CD4-positive, CD25-positive, alpha-beta regulatory T cell (primary cell): ENCODE measurements around the gene ANKRD11. TPM values are rescaled to one million over a fixed set of nuclear protein-coding genes. Genes with fewer than 3 reads are reported as not detected.

ENCODE experiments used
- ATAC-seq, 2 donors: fragments of 150-1000 bp; cut with Tn5 transposase; one replicate each; pipeline ENCODE4 v1.10.0; 2021; ENCODE audit warnings: low read depth in 2 of 2, moderate number of reproducible peaks in 2 of 2, moderate library complexity in 1 of 2
- DNase-seq, 3 donors: peaks; one replicate each; pipeline versions ENCODE4 v3.0.0 to v3.0.0-alpha.2; 2012 to 2022; ENCODE audit warnings: mixed read lengths in 1 of 3
- H3K27ac ChIP-seq: one replicate; pipeline ENCODE4 v1.7.0; 2013; ENCODE audit warnings: mild to moderate bottlenecking, low read length; ENCODE audit not compliant: insufficient read depth, poor library complexity, severe bottlenecking
- H3K27me3 ChIP-seq: one replicate; pipeline ENCODE4 v1.7.0; 2013; ENCODE audit warnings: low read length; ENCODE audit not compliant: control insufficient read depth, insufficient read depth
- H3K36me3 ChIP-seq: one replicate; pipeline ENCODE4 v1.7.0; 2013; ENCODE audit warnings: mild to moderate bottlenecking, low read length, moderate library complexity; ENCODE audit not compliant: control insufficient read depth, insufficient read depth
- H3K4me1 ChIP-seq: 2 replicates; pipeline ENCODE4 v1.7.0; 2013; ENCODE audit warnings: mild to moderate bottlenecking, low read length; ENCODE audit not compliant: insufficient read depth, control insufficient read depth, poor library complexity, severe bottlenecking
- H3K4me3 ChIP-seq: one replicate; pipeline ENCODE4 v1.7.0; 2013; ENCODE audit warnings: low read depth, mild to moderate bottlenecking, low read length, moderate library complexity
- H3K9me3 ChIP-seq, 2 experiments: 1 replicate in 1 of 2; 2 replicates in 1 of 2; pipeline ENCODE4 v1.7.0; 2013; ENCODE audit warnings: low read length in 2 of 2, mild to moderate bottlenecking in 1 of 2, moderate library complexity in 1 of 2; ENCODE audit not compliant: control insufficient read depth in 2 of 2
- H3K27ac Mint-ChIP-seq, 3 donors: one replicate each; pipeline ENCODE4 v1.8.0; 2020 to 2022; ENCODE audit warnings: mild to moderate bottlenecking in 3 of 3, mixed read lengths in 3 of 3, moderate library complexity in 2 of 3
- H3K27me3 Mint-ChIP-seq: one replicate; pipeline ENCODE4 v1.8.0; 2022; ENCODE audit warnings: mild to moderate bottlenecking, mixed read lengths
- H3K36me3 Mint-ChIP-seq: one replicate; pipeline ENCODE4 v1.8.0; 2020; ENCODE audit warnings: mixed read lengths
- H3K4me1 Mint-ChIP-seq, 4 donors: one replicate each; pipeline ENCODE4 v1.8.0; 2020 to 2022; ENCODE audit warnings: mixed read lengths in 4 of 4, mild to moderate bottlenecking in 1 of 4
- H3K4me3 Mint-ChIP-seq, 4 donors: one replicate each; pipeline ENCODE4 v1.8.0; 2020 to 2022; ENCODE audit warnings: mild to moderate bottlenecking in 4 of 4, mixed read lengths in 4 of 4, moderate library complexity in 3 of 4
- H3K9me3 Mint-ChIP-seq, 7 donors: one replicate each; pipeline ENCODE4 v1.8.0; 2020 to 2022; ENCODE audit warnings: mixed read lengths in 7 of 7, mild to moderate bottlenecking in 3 of 7, moderate library complexity in 2 of 7
- polyA plus RNA-seq, 4 donors: library from polyadenylated mRNA; unstranded; fragments of 300-500 nt; fragmentation: Illumina TruSeq; gene quantifications; one replicate each; pipeline ENCODE4 v1.2.3, GENCODE V29; 2021
- total RNA-seq: library from RNA; stranded (reverse); gene quantifications from one replicate; pipeline ENCODE4 v1.2.3, GENCODE V29; 2022

Gene ANKRD11
- total and polyA plus RNA-seq, 5 donors from 2014 or later: 8.7 to 323 (median 18.6) TPM

DNA sequence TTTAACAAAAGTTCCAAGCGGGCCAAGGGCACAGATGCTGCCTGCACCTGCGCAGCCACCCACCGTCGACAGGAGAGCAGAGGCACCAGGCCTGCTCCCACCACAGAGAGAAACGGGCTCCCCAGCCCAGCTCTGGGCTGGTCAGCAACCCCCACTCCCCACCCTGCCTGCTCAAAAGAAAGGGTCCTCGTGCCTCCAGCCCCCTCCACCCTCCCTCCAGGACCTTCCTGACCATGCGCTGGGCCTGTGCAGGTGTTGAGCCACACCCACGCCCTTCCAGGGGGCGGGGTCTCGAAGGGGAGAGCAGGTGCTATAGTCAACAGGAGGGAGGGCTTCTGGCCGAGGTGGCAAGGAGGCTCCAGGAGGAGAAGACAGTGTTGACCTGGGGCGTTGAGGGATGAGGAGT lies 247.6 kb downstream of the ANKRD11 start:
- no peak for DNase-seq
- H3K27me3 ChIP-seq: no peaks in the 10 kb centered on the region
- H3K4me3 ChIP-seq: no peak overlapping the region
- Mint-ChIP-seq H3K27me3 (peaks cover 5% of the 10 kb centered on the region), H3K36me3 (no peaks in the 10 kb centered on the region), H3K4me1 (peaks cover 6 to 35% (median 11%) of the 10 kb centered on the region in 4 donors), H3K27ac (peak overlapping the region in 2 of 3 donors; percentile 81 to 82), H3K9me3 (peaks cover 0 to 2% (median 0%) of the 10 kb centered on the region in 7 donors), H3K4me3 (peak overlapping the region in 3 of 4 donors; percentile 39 to 69 (median 46))
- no peaks in the 10 kb centered on the region for H3K9me3 ChIP-seq
- H3K27ac ChIP-seq: peak overlapping the region; percentile 5
- H3K36me3 ChIP-seq: no peaks in the 10 kb centered on the region
- peaks cover 15% of the 10 kb centered on the region for H3K4me1 ChIP-seq
- ATAC-seq: no peak

- peak overlapping the region; percentile 99 to 100 (median 99) for H3K27ac Mint-ChIP-seq
- DNase-seq (peak; percentile 80 to 93 (median 88)), ATAC-seq (peak; percentile 79 to 80)
- Histone ChIP-seq H3K27ac (peak overlapping the region; percentile 98), H3K27me3 (no peaks in the 10 kb centered on the region), H3K9me3 (no peaks in the 10 kb centered on the region), H3K4me3 (peak overlapping the region; percentile 85), H3K4me1 (peaks cover 9% of the 10 kb centered on the region), H3K36me3 (no peaks in the 10 kb centered on the region)
- H3K9me3 Mint-ChIP-seq: peaks cover 0 to 2% (median 0%) of the 10 kb centered on the region in 7 donors
- H3K27me3 Mint-ChIP-seq: peaks cover 5% of the 10 kb centered on the region
- H3K4me1 Mint-ChIP-seq: peaks cover 6 to 32% (median 11%) of the 10 kb centered on the region in 4 donors
- H3K36me3 Mint-ChIP-seq: no peaks in the 10 kb centered on the region
- H3K4me3 Mint-ChIP-seq: peak overlapping the region; percentile 96 to 99 (median 96)
Measured at GRCh38 chr16:89241187-89242007, 249.0 kb downstream of the ANKRD11 start.

GRCh38 chr16:89237733-89238132 lies 252.6 kb downstream of the ANKRD11 start:
- Mint-ChIP-seq H3K9me3 (peaks cover 0 to 4% (median 0%) of the 10 kb centered on the region in 7 donors), H3K27ac (no peak overlapping the region)
- peaks cover 9% of the 10 kb centered on the region for H3K4me1 ChIP-seq

GRCh38 chr16:89233678-89234490 lies 256.5 kb downstream of the ANKRD11 start:
- no peak for ATAC-seq
- H3K27ac ChIP-seq: no peak overlapping the region
- no peak overlapping the region for H3K27ac Mint-ChIP-seq
- no peak overlapping the region for H3K4me3 Mint-ChIP-seq
- H3K9me3 ChIP-seq: peaks cover 0 to 5% of the 10 kb centered on the region in 2 experiments
- no peaks in the 10 kb centered on the region for H3K4me1 ChIP-seq
- H3K27me3 Mint-ChIP-seq: no peaks in the 10 kb centered on the region
- peaks cover 30% of the 10 kb centered on the region for H3K36me3 Mint-ChIP-seq
- H3K36me3 ChIP-seq: peaks cover 14% of the 10 kb centered on the region
- no peak for DNase-seq
- peaks cover 0 to 3% (median 0%) of the 10 kb centered on the region in 4 donors for H3K4me1 Mint-ChIP-seq
- peaks cover 0 to 7% (median 4%) of the 10 kb centered on the region in 7 donors for H3K9me3 Mint-ChIP-seq
- H3K4me3 ChIP-seq: no peak overlapping the region
- no peaks in the 10 kb centered on the region for H3K27me3 ChIP-seq

More at GRCh38 chr16:89237733-89238132, 252.6 kb downstream of the ANKRD11 start:
- Mint-ChIP-seq H3K36me3 (peaks cover 11% of the 10 kb centered on the region), H3K4me1 (peaks cover 3 to 22% (median 10%) of the 10 kb centered on the region in 4 donors), H3K4me3 (peak overlapping the region in 1 of 4 donors; percentile 86), H3K27me3 (peaks cover 5% of the 10 kb centered on the region)
- no peaks in the 10 kb centered on the region for H3K27me3 ChIP-seq
- no peak overlapping the region for H3K4me3 ChIP-seq
- H3K36me3 ChIP-seq: peaks cover 3% of the 10 kb centered on the region
- no peak for DNase-seq
- no peaks in the 10 kb centered on the region for H3K9me3 ChIP-seq
- no peak overlapping the region for H3K27ac ChIP-seq
- no peak for ATAC-seq

DNA sequence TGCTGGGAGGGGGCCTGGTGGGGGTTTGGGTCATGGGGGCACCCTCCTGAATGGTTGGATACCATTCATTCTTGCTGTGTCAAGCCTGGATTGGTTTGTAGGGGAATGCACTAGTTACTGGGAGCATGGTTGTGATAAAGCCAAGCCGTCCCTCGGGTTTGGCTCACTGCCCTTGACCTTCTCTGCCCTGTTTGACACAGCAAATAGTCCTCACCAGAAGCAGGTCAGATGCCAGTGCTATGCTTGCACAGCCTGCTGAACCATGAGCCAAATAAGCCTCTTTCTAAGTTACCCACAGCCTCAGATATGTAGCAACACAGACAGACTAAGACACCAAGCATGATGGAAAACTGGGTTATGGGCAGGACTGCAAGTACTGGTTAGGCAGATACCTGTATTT lies 258.3 kb downstream of the ANKRD11 start:
- no peak overlapping the region for H3K4me3 Mint-ChIP-seq
- no peak overlapping the region for H3K27ac ChIP-seq
- DNase-seq (no peak), ATAC-seq (no peak)
- peaks cover 2 to 21% (median 5%) of the 10 kb centered on the region in 7 donors for H3K9me3 Mint-ChIP-seq
- H3K4me3 ChIP-seq: no peak overlapping the region
- peaks cover 26% of the 10 kb centered on the region for H3K36me3 ChIP-seq
- H3K27me3 ChIP-seq: no peaks in the 10 kb centered on the region
- no peaks in the 10 kb centered on the region for H3K4me1 ChIP-seq
- H3K27me3 Mint-ChIP-seq: no peaks in the 10 kb centered on the region
- H3K9me3 ChIP-seq: peaks cover 17 to 20% of the 10 kb centered on the region in 2 experiments
- peaks cover 47% of the 10 kb centered on the region for H3K36me3 Mint-ChIP-seq
- H3K27ac Mint-ChIP-seq: no peak overlapping the region
- H3K4me1 Mint-ChIP-seq: peaks cover 0 to 3% (median 0%) of the 10 kb centered on the region in 4 donors

DNA sequence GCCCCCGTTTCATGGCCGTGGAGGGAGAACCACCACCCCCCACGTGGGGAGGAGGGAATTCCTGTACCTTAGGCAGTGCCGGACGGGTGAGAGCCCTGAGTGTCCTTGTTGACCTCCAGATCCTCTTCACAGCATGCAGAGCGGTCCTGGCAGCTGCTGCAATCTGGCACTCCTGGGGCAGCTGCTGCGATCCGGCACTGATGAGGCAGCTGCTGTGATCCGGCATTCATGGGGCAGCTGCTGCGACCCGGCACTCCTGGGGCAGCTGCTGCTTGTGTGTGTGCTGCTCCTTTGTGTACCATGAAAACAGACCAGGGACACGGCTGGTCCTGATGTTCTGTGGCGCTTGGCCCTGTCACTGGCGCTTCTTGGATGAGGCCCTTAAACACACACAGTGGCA lies 260.1 kb downstream of the ANKRD11 start:
- Histone ChIP-seq H3K4me3 (no peak overlapping the region), H3K9me3 (peaks cover 25 to 26% of the 10 kb centered on the region in 2 experiments), H3K4me1 (no peaks in the 10 kb centered on the region), H3K27ac (no peak overlapping the region), H3K36me3 (peaks cover 43% of the 10 kb centered on the region), H3K27me3 (no peaks in the 10 kb centered on the region)
- H3K36me3 Mint-ChIP-seq: peaks cover 62% of the 10 kb centered on the region
- no peak for DNase-seq
- H3K9me3 Mint-ChIP-seq: peaks cover 4 to 32% (median 7%) of the 10 kb centered on the region in 7 donors
- H3K4me3 Mint-ChIP-seq: no peak overlapping the region
- no peak for ATAC-seq
- H3K4me1 Mint-ChIP-seq: peaks cover 0 to 3% (median 1%) of the 10 kb centered on the region in 4 donors
- H3K27me3 Mint-ChIP-seq: no peaks in the 10 kb centered on the region
- no peak overlapping the region for H3K27ac Mint-ChIP-seq

GRCh38 chr16:89224665-89225064 lies 265.7 kb downstream of the ANKRD11 start:
- Mint-ChIP-seq H3K4me1 (peaks cover 0 to 9% (median 5%) of the 10 kb centered on the region in 4 donors), H3K9me3 (peaks cover 0 to 32% (median 8%) of the 10 kb centered on the region in 7 donors), H3K36me3 (peaks cover 63% of the 10 kb centered on the region), H3K27me3 (no peaks in the 10 kb centered on the region), H3K4me3 (no peak overlapping the region), H3K27ac (no peak overlapping the region)
- ATAC-seq (no peak), DNase-seq (no peak)
- Histone ChIP-seq H3K36me3 (peaks cover 66% of the 10 kb centered on the region), H3K27ac (no peak overlapping the region), H3K4me1 (no peaks in the 10 kb centered on the region), H3K4me3 (no peak overlapping the region), H3K9me3 (peaks cover 25 to 26% of the 10 kb centered on the region in 2 experiments), H3K27me3 (no peaks in the 10 kb centered on the region)
